HEK293 (cell line): Measurements from ENCODE around the gene NELFE.

Source experiments
- HOXA7 ChIP-seq: sonication (generic); formaldehyde crosslinking; IDR thresholded peaks from 2 replicates; pipeline ENCODE4 v1.8.1; 2022; ENCODE audit warnings: missing genetic modification reagents, borderline replicate concordance
- KLF9 ChIP-seq: fragments of 450-650 bp; formaldehyde crosslinking; IDR thresholded peaks from 2 replicates; pipeline ENCODE4 v1.5.1; 2016; ENCODE audit warnings: missing biosample characterization, missing genetic modification characterization, low read depth
- OSR2 ChIP-seq: fragments of 450-650 bp; formaldehyde crosslinking; IDR thresholded peaks from 2 replicates; pipeline ENCODE4 v1.5.1; 2016; ENCODE audit warnings: missing biosample characterization, missing genetic modification characterization
- ZBTB20 ChIP-seq: fragments of 450-650 bp; formaldehyde crosslinking; IDR thresholded peaks from 2 replicates; pipeline ENCODE4 v1.5.1; 2016; ENCODE audit warnings: missing biosample characterization, missing genetic modification characterization
- ZNF10 ChIP-seq: fragments of 450-650 bp; formaldehyde crosslinking; IDR thresholded peaks from 2 replicates; pipeline ENCODE4 v1.5.1; 2017; ENCODE audit warnings: missing biosample characterization, missing genetic modification characterization
- ZNF121 ChIP-seq: fragments of 450-650 bp; formaldehyde crosslinking; IDR thresholded peaks from 2 replicates; pipeline ENCODE4 v1.5.1; 2016; ENCODE audit warnings: missing biosample characterization, missing genetic modification characterization
- ZNF146 ChIP-seq: fragments of 450-650 bp; formaldehyde crosslinking; IDR thresholded peaks from 2 replicates; pipeline ENCODE4 v1.5.1; 2016; ENCODE audit warnings: missing biosample characterization, missing genetic modification characterization
- ZNF16 ChIP-seq: fragments of 450-650 bp; formaldehyde crosslinking; IDR thresholded peaks from 2 replicates; pipeline ENCODE4 v1.5.1; 2016; ENCODE audit warnings: low read depth, missing biosample characterization, missing genetic modification characterization
- ZNF23 ChIP-seq: fragments of 450-650 bp; formaldehyde crosslinking; IDR thresholded peaks from 2 replicates; pipeline ENCODE4 v1.5.1; 2016; ENCODE audit warnings: missing biosample characterization, missing genetic modification characterization, borderline replicate concordance
- ZNF292 ChIP-seq: fragments of 450-650 bp; formaldehyde crosslinking; IDR thresholded peaks from 2 replicates; pipeline ENCODE4 v1.5.1; 2016; ENCODE audit warnings: low read depth, missing biosample characterization, missing genetic modification characterization, borderline replicate concordance
- ZNF311 ChIP-seq: fragments of 450-650 bp; formaldehyde crosslinking; IDR thresholded peaks from 2 replicates; pipeline ENCODE4 v1.5.1; 2017; ENCODE audit warnings: missing biosample characterization, missing genetic modification characterization, borderline replicate concordance
- ZNF324 ChIP-seq: fragments of 450-650 bp; formaldehyde crosslinking; IDR thresholded peaks from 2 replicates; pipeline ENCODE4 v1.5.1; 2016; ENCODE audit warnings: missing biosample characterization, missing genetic modification characterization
- ZNF335 ChIP-seq: fragments of 450-650 bp; formaldehyde crosslinking; conservative IDR thresholded peaks from 2 replicates; pipeline ENCODE4 v1.5.1; 2016; ENCODE audit warnings: missing biosample characterization, missing genetic modification characterization
- ZNF48 ChIP-seq: fragments of 450-650 bp; formaldehyde crosslinking; IDR thresholded peaks from 2 replicates; pipeline ENCODE4 v1.5.1; 2016; ENCODE audit warnings: missing biosample characterization, missing genetic modification characterization
- ZNF600 ChIP-seq: fragments of 450-650 bp; formaldehyde crosslinking; IDR thresholded peaks from 2 replicates; pipeline ENCODE4 v1.5.1; 2016; ENCODE audit warnings: missing biosample characterization, missing genetic modification characterization
- ZNF658 ChIP-seq: fragments of 450-650 bp; formaldehyde crosslinking; IDR thresholded peaks from 2 replicates; pipeline ENCODE4; 2016; ENCODE audit warnings: missing biosample characterization, missing genetic modification characterization
- ZNF747 ChIP-seq: fragments of 450-650 bp; formaldehyde crosslinking; IDR thresholded peaks from 2 replicates; pipeline ENCODE4 v1.5.1; 2016; ENCODE audit warnings: missing biosample characterization, missing genetic modification characterization
- ZNF776 ChIP-seq: fragments of 450-650 bp; formaldehyde crosslinking; IDR thresholded peaks from 2 replicates; pipeline ENCODE4 v1.5.0; 2017; ENCODE audit warnings: missing biosample characterization, missing genetic modification characterization, borderline replicate concordance
- ZSCAN16 ChIP-seq: fragments of 450-650 bp; formaldehyde crosslinking; IDR thresholded peaks from 2 replicates; pipeline ENCODE4 v1.5.1; 2016; ENCODE audit warnings: missing biosample characterization, missing genetic modification characterization
- TF ChIP-seq, protein P1 (sequence below): fragments of 450-650 bp; formaldehyde crosslinking; IDR thresholded peaks from 2 replicates; pipeline ENCODE4 v1.5.1; 2016; ENCODE audit warnings: missing biosample characterization, missing genetic modification characterization
- TF ChIP-seq, protein P2 (sequence below): fragments of 450-650 bp; formaldehyde crosslinking; IDR thresholded peaks from 2 replicates; pipeline ENCODE4 v1.5.1; 2016; ENCODE audit warnings: missing biosample characterization, missing genetic modification characterization
- TF ChIP-seq, protein P3 (sequence below): fragments of 450-650 bp; formaldehyde crosslinking; IDR thresholded peaks from 2 replicates; pipeline ENCODE4 v1.5.1; 2016; ENCODE audit warnings: missing biosample characterization, missing genetic modification characterization, low read depth
- TF ChIP-seq, protein P4 (sequence below): fragments of 450-650 bp; formaldehyde crosslinking; IDR thresholded peaks from 2 replicates; pipeline ENCODE4 v1.5.1; 2016; ENCODE audit warnings: missing biosample characterization, missing genetic modification characterization, borderline replicate concordance
- TF ChIP-seq, protein P5 (sequence below): fragments of 450-650 bp; formaldehyde crosslinking; IDR thresholded peaks from 2 replicates; pipeline ENCODE4 v1.5.1; 2016; ENCODE audit warnings: missing biosample characterization, missing genetic modification characterization

The NELFE gene

DNA sequence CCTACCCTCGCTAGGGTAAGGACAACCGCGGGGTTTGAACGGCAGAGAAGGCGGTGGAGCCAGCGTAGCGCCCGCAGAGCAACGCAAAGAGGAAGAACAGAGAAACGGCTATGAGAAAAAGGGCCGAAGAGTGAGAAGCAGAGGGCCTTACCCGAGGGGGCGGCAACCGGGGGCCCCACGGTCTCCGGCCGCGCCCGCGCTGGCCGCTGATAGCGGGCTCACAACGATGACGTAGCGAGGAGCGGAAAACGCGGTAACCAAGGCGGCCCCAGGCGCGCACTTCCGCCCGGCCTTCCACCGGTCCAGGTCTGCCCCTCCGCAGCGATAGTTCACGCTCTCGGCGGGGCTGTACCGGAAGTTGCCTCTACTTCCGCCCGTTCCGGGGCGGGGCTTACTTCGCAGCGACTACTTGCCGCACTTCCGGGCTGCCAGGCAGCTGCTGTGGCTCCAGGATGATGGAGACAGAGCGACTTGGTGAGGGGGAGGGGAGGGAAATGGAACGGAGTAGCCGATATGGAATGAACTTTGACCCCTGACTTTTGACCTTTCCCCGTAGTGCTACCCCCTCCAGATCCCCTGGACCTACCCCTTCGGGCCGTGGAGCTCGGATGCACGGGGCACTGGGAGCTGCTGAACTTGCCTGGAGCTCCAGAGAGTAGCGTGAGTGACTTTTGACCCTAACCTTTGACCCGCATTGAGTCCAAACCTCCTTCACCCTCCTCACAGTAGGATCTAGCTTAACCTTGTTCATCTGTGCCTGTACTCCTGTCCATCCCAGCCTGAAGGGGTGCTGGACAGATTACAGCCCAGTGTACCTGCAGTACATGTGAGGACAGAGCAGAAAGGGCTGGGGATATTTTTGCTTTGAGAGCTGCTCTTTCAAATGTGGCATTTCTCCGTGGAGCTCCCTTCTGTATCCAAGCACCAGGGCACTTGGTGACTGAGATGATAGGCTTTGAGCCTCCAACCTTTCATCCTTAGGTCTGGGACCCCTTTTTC lies at the start of gene NELFE, which contains the start of gene SKIC2 (continued):
- TF ChIP-seq ZNF146 (tag by site-specific recombination) (no peak), ZSCAN16 (tag by site-specific recombination) (no peak), ZNF600 (tag by site-specific recombination) (peak; percentile 90), ZNF23 (tag by site-specific recombination) (no peak), ZNF121 (tag by site-specific recombination) (no peak), ZNF10 (tag by site-specific recombination) (no peak), ZNF292 (tag by site-specific recombination) (no peak), ZNF324 (tag by site-specific recombination) (no peak), ZNF311 (tag by site-specific recombination) (no peak), ZNF335 (peak; percentile 81), KLF9 (tag by site-specific recombination) (peak; percentile 96), HOXA7 (CRISPR knock-in tag) (no peak), ZNF16 (tag by site-specific recombination) (no peak), ZNF48 (tag by site-specific recombination) (no peak), ZNF747 (tag by site-specific recombination) (no peak), ZBTB20 (tag by site-specific recombination) (peak; percentile 88), ZNF776 (tag by site-specific recombination) (no peak), ZNF658 (tag by site-specific recombination) (no peak), OSR2 (tag by site-specific recombination) (peak; percentile 28; the same call in 1 of the 2 replicates)
- TF ChIP-seq, protein P1, sequence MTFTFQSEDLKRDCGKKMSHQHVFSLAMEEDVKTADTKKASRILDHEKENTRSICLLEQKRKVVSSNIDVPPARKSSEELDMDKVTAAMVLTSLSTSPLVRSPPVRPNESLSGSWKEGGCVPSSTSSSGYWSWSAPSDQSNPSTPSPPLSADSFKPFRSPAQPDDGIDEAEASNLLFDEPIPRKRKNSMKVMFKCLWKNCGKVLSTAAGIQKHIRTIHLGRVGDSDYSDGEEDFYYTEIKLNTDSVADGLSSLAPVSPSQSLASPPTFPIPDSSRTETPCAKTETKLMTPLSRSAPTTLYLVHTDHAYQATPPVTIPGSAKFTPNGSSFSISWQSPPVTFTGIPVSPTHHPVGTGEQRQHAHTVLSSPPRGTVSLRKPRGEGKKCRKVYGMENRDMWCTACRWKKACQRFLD = no peak
- TF ChIP-seq, protein P2, sequence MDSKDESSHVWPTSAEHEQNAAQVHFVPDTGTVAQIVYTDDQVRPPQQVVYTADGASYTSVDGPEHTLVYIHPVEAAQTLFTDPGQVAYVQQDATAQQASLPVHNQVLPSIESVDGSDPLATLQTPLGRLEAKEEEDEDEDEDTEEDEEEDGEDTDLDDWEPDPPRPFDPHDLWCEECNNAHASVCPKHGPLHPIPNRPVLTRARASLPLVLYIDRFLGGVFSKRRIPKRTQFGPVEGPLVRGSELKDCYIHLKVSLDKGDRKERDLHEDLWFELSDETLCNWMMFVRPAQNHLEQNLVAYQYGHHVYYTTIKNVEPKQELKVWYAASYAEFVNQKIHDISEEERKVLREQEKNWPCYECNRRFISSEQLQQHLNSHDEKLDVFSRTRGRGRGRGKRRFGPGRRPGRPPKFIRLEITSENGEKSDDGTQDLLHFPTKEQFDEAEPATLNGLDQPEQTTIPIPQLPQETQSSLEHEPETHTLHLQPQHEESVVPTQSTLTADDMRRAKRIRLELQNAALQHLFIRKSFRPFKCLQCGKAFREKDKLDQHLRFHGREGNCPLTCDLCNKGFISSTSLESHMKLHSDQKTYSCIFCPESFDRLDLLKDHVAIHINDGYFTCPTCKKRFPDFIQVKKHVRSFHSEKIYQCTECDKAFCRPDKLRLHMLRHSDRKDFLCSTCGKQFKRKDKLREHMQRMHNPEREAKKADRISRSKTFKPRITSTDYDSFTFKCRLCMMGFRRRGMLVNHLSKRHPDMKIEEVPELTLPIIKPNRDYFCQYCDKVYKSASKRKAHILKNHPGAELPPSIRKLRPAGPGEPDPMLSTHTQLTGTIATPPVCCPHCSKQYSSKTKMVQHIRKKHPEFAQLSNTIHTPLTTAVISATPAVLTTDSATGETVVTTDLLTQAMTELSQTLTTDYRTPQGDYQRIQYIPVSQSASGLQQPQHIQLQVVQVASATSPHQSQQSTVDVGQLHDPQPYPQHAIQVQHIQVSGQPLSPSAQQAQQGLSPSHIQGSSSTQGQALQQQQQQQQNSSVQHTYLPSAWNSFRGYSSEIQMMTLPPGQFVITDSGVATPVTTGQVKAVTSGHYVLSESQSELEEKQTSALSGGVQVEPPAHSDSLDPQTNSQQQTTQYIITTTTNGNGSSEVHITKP (tag by site-specific recombination) = peak; percentile 72
- TF ChIP-seq, protein P3, sequence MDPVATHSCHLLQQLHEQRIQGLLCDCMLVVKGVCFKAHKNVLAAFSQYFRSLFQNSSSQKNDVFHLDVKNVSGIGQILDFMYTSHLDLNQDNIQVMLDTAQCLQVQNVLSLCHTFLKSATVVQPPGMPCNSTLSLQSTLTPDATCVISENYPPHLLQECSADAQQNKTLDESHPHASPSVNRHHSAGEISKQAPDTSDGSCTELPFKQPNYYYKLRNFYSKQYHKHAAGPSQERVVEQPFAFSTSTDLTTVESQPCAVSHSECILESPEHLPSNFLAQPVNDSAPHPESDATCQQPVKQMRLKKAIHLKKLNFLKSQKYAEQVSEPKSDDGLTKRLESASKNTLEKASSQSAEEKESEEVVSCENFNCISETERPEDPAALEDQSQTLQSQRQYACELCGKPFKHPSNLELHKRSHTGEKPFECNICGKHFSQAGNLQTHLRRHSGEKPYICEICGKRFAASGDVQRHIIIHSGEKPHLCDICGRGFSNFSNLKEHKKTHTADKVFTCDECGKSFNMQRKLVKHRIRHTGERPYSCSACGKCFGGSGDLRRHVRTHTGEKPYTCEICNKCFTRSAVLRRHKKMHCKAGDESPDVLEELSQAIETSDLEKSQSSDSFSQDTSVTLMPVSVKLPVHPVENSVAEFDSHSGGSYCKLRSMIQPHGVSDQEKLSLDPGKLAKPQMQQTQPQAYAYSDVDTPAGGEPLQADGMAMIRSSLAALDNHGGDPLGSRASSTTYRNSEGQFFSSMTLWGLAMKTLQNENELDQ (tag by site-specific recombination) = no peak
- TF ChIP-seq, protein P4, sequence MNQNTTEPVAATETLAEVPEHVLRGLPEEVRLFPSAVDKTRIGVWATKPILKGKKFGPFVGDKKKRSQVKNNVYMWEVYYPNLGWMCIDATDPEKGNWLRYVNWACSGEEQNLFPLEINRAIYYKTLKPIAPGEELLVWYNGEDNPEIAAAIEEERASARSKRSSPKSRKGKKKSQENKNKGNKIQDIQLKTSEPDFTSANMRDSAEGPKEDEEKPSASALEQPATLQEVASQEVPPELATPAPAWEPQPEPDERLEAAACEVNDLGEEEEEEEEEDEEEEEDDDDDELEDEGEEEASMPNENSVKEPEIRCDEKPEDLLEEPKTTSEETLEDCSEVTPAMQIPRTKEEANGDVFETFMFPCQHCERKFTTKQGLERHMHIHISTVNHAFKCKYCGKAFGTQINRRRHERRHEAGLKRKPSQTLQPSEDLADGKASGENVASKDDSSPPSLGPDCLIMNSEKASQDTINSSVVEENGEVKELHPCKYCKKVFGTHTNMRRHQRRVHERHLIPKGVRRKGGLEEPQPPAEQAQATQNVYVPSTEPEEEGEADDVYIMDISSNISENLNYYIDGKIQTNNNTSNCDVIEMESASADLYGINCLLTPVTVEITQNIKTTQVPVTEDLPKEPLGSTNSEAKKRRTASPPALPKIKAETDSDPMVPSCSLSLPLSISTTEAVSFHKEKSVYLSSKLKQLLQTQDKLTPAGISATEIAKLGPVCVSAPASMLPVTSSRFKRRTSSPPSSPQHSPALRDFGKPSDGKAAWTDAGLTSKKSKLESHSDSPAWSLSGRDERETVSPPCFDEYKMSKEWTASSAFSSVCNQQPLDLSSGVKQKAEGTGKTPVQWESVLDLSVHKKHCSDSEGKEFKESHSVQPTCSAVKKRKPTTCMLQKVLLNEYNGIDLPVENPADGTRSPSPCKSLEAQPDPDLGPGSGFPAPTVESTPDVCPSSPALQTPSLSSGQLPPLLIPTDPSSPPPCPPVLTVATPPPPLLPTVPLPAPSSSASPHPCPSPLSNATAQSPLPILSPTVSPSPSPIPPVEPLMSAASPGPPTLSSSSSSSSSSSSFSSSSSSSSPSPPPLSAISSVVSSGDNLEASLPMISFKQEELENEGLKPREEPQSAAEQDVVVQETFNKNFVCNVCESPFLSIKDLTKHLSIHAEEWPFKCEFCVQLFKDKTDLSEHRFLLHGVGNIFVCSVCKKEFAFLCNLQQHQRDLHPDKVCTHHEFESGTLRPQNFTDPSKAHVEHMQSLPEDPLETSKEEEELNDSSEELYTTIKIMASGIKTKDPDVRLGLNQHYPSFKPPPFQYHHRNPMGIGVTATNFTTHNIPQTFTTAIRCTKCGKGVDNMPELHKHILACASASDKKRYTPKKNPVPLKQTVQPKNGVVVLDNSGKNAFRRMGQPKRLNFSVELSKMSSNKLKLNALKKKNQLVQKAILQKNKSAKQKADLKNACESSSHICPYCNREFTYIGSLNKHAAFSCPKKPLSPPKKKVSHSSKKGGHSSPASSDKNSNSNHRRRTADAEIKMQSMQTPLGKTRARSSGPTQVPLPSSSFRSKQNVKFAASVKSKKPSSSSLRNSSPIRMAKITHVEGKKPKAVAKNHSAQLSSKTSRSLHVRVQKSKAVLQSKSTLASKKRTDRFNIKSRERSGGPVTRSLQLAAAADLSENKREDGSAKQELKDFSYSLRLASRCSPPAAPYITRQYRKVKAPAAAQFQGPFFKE (tag by site-specific recombination) = no peak
- TF ChIP-seq, protein P5, sequence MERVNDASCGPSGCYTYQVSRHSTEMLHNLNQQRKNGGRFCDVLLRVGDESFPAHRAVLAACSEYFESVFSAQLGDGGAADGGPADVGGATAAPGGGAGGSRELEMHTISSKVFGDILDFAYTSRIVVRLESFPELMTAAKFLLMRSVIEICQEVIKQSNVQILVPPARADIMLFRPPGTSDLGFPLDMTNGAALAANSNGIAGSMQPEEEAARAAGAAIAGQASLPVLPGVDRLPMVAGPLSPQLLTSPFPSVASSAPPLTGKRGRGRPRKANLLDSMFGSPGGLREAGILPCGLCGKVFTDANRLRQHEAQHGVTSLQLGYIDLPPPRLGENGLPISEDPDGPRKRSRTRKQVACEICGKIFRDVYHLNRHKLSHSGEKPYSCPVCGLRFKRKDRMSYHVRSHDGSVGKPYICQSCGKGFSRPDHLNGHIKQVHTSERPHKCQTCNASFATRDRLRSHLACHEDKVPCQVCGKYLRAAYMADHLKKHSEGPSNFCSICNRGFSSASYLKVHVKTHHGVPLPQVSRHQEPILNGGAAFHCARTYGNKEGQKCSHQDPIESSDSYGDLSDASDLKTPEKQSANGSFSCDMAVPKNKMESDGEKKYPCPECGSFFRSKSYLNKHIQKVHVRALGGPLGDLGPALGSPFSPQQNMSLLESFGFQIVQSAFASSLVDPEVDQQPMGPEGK (tag by site-specific recombination) = peak; percentile 96
